ENCODE results near the gene ZBTB5.
A peak's percentile ranks its signal among the peaks of the same experiment; 100 is the strongest.
"Not testable (repeated sequence)": the region's sequence is repeated elsewhere in the genome, so short reads cannot be mapped to it uniquely, and the experiment has no call there.

ZBTB5 gene

DNA sequence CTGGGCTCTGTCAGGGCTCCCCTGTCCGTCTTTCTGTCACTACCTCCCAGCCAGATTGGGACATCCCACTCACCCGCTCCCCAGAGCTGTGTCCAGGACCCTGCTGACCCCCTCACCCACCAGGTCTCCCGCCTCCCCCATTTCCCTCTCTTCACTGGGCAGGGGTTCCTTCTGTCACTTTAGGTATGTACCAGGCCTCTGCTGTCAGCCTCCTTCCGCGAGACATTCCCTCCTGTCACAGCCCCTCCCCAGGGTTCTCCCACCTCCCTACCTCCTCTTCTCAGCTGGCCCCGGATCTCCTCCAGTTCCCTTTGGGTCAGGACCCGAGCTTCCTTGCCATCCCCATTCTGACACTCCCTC, 21.0 kb upstream of the ZBTB5 start:
- no peak for DNase-seq

DNA sequence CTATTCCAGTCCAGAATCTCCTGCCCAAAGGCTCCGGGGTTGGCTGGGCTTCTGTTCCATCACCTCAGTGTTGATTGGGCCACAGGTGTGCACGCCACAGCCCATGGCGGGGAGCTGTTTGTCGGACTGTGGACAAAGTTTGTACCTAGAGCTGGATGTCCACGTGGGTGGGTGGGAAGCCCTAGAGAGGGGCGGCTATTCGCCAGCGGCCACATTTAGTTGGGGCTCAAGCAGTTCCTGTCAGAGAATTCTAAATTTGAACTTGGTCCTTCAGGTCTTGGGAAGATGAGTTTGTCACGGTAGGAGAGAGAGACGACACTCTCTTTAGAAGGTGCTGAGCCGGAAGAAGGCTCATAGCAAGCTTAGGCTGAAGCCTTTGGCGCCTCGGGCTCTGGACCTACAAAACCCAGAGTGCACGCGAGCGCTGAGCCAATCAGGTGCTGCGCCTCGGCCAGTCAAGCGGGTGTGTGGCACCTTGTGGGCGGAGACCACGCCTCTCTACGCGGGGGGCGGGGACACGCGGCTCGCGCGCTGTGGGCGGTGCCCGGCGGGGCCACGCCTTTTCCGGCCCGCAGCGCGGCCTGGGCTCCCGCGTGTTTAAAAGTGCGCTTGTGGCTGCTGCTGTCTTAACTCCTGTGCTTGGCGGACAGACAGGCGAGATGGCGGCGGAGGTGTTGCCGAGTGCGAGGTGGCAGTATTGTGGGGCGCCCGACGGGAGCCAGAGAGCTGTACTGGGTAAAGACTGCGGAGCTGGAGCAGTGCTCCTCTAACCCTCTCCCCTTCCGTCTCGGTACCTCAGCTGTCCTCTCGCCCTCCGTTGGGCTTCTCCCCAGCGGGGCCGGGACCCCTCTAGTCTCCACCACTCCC, 20.4 kb upstream of the ZBTB5 start, which contains the start of gene POLR1E:
TSS of gene POLR1E (plus strand) at position 560 of the 867 bp plus-strand sequence. CDS start at position 660, 100 bp downstream.
- peak; percentile 98 for DNase-seq

DNA sequence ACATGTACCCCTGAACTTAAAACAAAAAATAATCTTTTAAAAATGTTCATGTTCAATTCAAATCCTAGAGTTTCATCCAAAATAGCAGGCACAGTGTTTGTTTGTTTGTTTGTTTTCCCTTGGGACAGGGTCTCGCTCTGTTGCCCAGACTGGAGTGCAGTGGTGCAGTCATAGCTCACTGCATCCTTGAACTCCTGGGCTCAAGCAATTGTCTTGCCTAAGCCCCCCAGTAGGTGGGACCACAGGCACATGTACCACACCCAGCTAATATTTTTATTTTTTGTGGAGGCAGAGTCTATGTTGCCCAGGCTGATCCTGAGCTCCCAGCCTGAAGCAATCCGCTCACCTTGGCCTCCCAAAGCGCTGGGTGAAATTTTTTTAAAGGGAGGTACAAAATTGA, 15.5 kb upstream of the ZBTB5 start:
- DNase-seq = no peak

DNA sequence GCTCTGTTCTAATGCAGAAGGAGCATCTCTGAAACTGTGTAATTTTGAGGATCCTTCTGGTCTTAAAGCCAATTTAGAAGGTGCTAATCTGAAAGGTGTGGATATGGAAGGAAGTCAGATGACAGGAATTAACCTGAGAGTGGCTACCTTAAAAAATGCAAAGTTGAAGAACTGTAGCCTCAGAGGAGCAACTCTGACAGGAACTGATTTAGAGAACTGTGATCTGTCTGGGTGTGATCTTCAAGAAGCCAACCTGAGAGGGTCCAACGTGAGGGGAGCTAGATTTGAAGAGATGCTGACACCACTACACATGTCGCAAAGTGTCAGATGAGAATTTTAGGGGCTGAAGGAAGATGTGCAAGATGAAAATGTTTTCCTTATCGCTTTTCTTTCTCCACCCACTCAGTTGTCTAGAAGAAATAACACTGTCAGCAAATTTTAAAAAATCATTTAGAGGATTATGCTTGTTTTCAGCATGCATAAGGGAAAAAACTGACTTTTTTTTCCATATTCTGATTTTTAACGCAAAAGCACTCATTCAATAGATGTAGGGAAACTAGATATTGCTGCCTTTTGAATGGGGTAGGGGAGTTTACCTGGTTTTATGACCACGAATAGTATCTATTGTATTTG, 12.9 kb upstream of the ZBTB5 start:
- not testable (repeated sequence) for DNase-seq

DNA sequence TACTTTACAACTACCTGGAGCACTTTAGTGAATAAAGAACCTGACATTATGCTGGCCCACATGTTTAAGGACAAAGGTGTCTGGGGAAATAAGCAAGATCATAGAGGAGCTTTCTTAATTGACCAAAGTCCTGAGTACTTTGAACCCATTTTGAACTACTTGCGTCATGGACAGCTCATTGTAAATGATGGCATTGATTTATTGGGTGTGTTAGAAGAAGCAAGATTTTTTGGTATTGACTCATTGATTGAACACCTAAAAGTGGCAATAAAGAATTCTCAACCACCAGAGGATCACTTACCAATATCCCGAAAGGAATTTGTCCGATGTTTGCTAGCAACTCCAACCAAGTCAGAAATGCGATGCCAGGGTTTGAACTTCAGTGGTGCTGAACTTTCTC, 12.2 kb upstream of the ZBTB5 start:
- not testable (repeated sequence) for DNase-seq

GRCh38 chr9:37476930-37477329, 11.7 kb upstream of the ZBTB5 start:
- no peak for DNase-seq

GRCh38 chr9:37474438-37474837, 9.2 kb upstream of the ZBTB5 start:
- no peak for DNase-seq

DNA sequence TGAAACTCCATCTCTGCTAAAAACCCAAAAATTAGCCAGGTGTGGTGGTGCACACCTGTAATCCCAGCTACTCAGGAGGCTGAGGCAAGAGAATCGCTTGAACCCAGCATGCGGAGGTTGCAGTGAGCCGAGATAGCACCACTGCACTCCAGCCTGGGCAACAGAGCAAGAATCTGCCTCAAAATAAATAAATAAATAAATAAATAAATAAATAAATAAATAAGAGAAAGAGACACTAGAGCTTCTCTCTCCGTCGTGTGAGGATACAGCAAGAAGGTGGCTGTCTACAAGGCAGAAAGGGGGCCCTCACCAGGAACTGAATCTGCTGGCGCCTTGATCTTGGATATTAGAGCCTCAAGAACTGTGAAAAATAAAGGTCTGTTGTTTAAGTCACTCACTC, 8.7 kb upstream of the ZBTB5 start:
- DNase-seq = not testable (repeated sequence)

DNA sequence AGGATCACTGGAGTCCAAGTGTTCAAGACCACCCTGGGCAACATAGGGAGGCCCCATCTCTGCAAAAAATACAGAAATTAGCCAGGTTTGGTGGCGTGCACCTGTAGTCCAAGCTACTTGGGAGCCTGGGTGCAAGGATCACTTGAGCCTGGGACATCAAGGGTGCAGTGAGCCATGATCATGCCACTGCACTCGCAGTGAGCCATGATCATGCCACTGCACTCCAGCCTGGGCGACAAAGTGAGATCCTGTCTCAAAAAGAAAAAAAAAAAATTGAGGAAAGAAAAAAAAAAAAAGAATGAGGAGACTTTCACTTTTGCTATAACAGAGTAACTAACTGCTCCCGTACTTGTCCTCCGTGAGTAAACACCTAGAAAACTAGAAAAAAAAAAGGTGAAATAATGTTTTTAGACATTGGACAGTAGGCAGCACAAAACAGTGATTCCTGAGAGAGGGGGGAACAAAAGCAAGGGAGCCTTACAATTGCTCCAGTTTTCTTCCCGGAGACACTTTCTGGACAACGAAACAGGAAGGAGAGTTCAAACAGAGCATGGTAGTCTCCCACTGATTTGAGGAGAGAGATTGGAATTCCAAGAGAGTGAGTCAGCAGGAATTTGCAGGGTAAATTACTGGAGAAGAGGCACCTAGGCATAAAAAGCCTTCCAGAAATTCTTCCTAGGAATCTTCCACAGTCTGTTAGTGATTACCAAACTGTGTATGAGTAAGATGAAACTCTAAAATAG, 6.9 kb upstream of the ZBTB5 start:
- no peak for DNase-seq

DNA sequence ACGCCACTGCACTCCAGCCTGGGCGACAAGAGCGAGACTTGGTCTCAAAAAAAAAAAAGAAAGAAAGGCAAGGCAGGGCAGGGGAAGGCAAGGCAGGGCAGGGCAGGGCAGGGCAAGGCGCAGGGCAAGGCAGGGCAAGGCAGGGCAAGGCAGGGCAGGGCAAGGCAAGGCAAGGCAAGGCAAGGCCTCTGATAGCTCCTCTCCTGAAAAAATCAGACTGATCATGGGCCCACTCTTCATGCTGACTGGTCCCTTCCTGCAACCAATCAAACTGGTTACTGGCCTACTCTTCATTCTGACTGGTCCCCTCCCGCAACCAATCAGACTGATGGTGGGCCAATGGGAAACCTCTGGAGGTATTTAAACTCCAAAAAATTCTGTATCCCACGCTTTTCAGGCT, 3.4 kb upstream of the ZBTB5 start:
- no peak for DNase-seq

DNA sequence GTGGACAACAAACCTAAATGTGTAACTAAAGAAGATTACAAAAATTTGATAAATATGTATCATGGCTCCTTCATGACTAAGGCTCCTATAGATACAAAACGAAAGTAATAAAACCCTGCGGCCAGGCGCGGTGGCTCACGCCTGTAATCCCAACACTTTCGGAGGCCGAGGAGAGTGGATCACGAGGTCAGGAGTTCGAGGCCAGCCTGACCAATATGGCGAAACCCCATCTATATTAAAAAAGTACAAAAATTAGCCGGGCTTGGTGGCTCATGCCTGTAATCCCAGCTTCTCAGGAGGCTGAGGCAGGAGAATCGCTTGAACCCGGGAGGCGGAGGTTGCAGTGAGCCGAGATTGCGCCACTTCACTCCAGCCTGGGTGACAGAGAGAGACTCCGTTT, 2.3 kb upstream of the ZBTB5 start:
- DNase-seq = not testable (repeated sequence)

- DNase-seq = no peak
Measured at GRCh38 chr9:37466037-37466709, 923 bp upstream of the ZBTB5 start.

- peak; percentile 56 for DNase-seq
Measured at GRCh38 chr9:37464426-37465248, 613 bp downstream of the ZBTB5 start.

- no peak for DNase-seq
Measured at GRCh38 chr9:37464006-37464405, 1.2 kb downstream of the ZBTB5 start.

- no peak for DNase-seq
Measured at GRCh38 chr9:37456817-37457216, 8.4 kb downstream of the ZBTB5 start.

DNA sequence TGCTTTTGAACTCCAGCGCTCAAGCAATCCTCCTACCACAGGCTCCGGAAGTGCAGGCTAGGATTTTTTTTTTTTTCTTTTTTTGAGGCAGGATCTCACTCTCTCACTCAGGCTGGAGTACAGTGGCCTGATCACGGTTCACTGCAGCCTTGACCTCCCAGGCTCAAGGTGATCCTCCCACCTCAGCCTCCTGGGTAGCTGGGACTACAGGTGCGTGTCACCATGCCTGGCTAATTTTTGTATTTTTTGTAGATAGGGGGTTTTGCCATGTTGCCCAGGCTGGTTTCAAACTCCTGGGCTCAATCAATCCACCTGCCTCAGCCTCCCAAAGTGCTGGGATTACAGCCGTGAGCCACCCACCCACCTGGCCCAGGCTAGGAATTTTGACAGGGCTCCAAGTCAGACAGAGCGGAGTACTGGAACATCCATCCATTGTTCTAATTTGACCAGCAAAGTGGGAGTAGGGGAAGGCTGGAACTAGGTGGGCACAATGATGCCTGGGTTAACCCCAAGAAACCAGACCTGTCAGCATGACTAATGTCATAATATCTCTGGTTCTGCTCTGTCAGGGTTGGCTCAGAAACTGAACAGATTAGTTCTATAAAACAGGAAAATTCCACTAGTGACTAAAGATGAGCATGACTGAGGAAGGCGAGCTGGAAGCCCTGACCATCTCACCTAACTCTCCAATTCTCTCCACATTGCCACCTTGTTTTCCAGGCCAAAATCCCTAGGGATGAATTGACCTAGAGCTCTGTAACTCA, 9.2 kb downstream of the ZBTB5 start:
- no peak for DNase-seq

GRCh38 chr9:37454238-37454637, 11.0 kb downstream of the ZBTB5 start:
- DNase-seq = no peak

GRCh38 chr9:37453827-37454226, 11.4 kb downstream of the ZBTB5 start:
- DNase-seq = no peak

DNA sequence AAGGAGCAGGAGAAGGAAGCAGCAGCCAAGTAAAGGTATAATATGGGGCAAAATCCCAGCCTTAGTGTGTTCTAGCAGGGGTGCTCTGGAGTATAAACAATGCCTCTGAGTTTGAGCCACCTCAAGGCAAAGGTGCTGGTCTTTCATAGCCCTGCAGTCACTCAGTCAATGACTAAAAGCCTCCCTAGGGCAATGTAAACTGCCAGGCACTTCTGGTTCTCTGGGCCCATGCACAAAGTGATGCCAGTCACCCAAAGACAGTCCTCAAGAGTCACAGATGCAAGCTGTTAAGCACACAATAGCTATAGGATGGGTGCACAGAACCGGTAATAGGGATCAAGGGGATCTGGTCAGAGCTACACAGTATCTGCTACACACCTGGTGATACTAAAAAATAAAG, 12.6 kb downstream of the ZBTB5 start:
- DNase-seq = no peak

DNA sequence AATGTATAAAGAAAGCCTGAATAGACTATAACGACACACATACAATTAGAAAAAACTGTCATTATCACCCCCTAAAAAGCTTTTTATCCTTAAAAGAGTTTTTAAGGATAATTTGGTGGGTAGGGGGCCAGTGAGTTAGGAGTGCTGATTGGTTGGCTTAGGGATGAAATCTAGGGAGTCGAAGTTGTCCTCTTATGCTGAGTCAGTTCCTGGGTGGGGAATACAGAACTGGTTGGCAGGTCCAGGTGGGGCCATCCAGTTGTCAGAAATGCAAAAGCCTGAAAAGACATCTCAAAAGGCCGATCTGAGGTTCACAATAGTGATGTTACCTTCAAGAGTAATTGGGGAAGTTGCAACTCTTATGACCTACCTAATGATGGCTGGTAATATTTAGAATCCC, 13.6 kb downstream of the ZBTB5 start:
- no peak for DNase-seq

GRCh38 chr9:37449862-37450632, 15.2 kb downstream of the ZBTB5 start:
- DNase-seq = no peak
